Hepatocyte (in vitro differentiated cells): ENCODE results near the gene LIMS1.

ENCODE experiments used
- EZH2phosphoT487 ChIP-seq: fragments of 200-600 bp; sonication (generic); IDR thresholded peaks from one replicate; pipeline ENCODE4 v1.6.1; 2018; ENCODE audit warnings: antibody characterized with exemption, mild to moderate bottlenecking, low read depth, moderate library complexity; ENCODE audit not compliant: unreplicated experiment, severe bottlenecking
- TF ChIP-seq, protein P1 (sequence below): fragments of 200-600 bp; sonication (generic); IDR thresholded peaks from 2 replicates; pipeline ENCODE4 v1.5.1; 2016; ENCODE audit warnings: antibody characterized with exemption, mild to moderate bottlenecking; ENCODE audit not compliant: poor library complexity

GRCh38 chr2:108611021-108611420 is 76.8 kb downstream of the LIMS1 start:
- TF ChIP-seq, protein P1, sequence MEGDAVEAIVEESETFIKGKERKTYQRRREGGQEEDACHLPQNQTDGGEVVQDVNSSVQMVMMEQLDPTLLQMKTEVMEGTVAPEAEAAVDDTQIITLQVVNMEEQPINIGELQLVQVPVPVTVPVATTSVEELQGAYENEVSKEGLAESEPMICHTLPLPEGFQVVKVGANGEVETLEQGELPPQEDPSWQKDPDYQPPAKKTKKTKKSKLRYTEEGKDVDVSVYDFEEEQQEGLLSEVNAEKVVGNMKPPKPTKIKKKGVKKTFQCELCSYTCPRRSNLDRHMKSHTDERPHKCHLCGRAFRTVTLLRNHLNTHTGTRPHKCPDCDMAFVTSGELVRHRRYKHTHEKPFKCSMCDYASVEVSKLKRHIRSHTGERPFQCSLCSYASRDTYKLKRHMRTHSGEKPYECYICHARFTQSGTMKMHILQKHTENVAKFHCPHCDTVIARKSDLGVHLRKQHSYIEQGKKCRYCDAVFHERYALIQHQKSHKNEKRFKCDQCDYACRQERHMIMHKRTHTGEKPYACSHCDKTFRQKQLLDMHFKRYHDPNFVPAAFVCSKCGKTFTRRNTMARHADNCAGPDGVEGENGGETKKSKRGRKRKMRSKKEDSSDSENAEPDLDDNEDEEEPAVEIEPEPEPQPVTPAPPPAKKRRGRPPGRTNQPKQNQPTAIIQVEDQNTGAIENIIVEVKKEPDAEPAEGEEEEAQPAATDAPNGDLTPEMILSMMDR, result no peak
- TF ChIP-seq EZH2phosphoT487, result no peak
